Smooth muscle cell (in vitro differentiated cells): ENCODE measurements around the gene C8B. TPM values are rescaled to one million over a fixed set of nuclear protein-coding genes. Genes with fewer than 3 reads are reported as not detected.

Source experiments
- DNase-seq: peaks from one replicate; lab custom pipeline; 2025; ENCODE audit not compliant: unreplicated experiment; lab: John Stamatoyannopoulos, UW
- H2AFZ ChIP-seq: fragments of 200-600 bp; sonication (generic); 2 replicates; pipeline ENCODE4 v1.6.0; 2016; ENCODE audit warnings: antibody characterized with exemption, low read depth, mild to moderate bottlenecking
- H3F3A ChIP-seq: fragments of 200-600 bp; sonication (generic); 2 replicates; pipeline ENCODE4 v1.6.0; 2017; ENCODE audit warnings: antibody characterized with exemption, low read depth
- H3K27ac ChIP-seq: fragments of 200-600 bp; sonication (generic); 2 replicates; pipeline ENCODE4 v1.5.1; 2016; ENCODE audit warnings: low read depth, mild to moderate bottlenecking
- H3K27me3 ChIP-seq: fragments of 200-600 bp; sonication (generic); 2 replicates; pipeline ENCODE4 v1.6.1; 2016; ENCODE audit warnings: low read depth, mild to moderate bottlenecking
- H3K36me3 ChIP-seq: fragments of 200-600 bp; sonication (generic); 2 replicates; pipeline ENCODE4 v1.5.1; 2016; ENCODE audit warnings: low read depth
- H3K4me1 ChIP-seq: fragments of 200-600 bp; sonication (generic); 2 replicates; pipeline ENCODE4 v1.5.1; 2016; ENCODE audit warnings: low read depth
- H3K4me2 ChIP-seq: fragments of 200-600 bp; sonication (generic); 2 replicates; pipeline ENCODE4 v1.6.0; 2016; ENCODE audit warnings: mild to moderate bottlenecking
- H3K4me3 ChIP-seq: fragments of 200-600 bp; sonication (generic); 2 replicates; pipeline ENCODE4 v1.5.1; 2016; ENCODE audit warnings: mild to moderate bottlenecking
- H3K79me2 ChIP-seq: fragments of 200-600 bp; sonication (generic); 2 replicates; pipeline ENCODE4 v1.6.0; 2016; ENCODE audit warnings: low read depth, mild to moderate bottlenecking
- H3K9ac ChIP-seq: fragments of 200-600 bp; sonication (generic); 2 replicates; pipeline ENCODE4 v1.6.0; 2016; ENCODE audit warnings: low read depth
- H3K9me3 ChIP-seq: fragments of 200-600 bp; sonication (generic); replicated peaks from 2 replicates; pipeline ENCODE4 v1.5.1; 2016; ENCODE audit warnings: low read depth
- H4K20me1 ChIP-seq: fragments of 200-600 bp; sonication (generic); 2 replicates; pipeline ENCODE4 v1.6.0; 2016; ENCODE audit warnings: low read depth
- CTCF ChIP-seq: fragments of 200-600 bp; sonication (generic); IDR thresholded peaks from 2 replicates; pipeline ENCODE4 v1.5.1; 2017; ENCODE audit warnings: borderline replicate concordance, mild to moderate bottlenecking, antibody characterized with exemption; ENCODE audit not compliant: insufficient read depth, poor library complexity, severe bottlenecking
- WGBS: methylation state at CpG from one replicate; pipeline ENCODE4 v1.1.7; 2016; ENCODE audit warnings: low lambda C conversion rate; 5-methylcytosine and 5-hydroxymethylcytosine counted together
- polyA plus RNA-seq: library from polyadenylated mRNA; unstranded; fragments of >200 nt; fragmentation: Nextera tagmentation; extraction: Ambion mirVana; gene quantifications from 2 replicates; pipeline ENCODE4 v1.2.1, GENCODE V29; 2016
- total RNA-seq: library from RNA; depleted of rRNA; stranded (reverse); fragments of >200 nt; gene quantifications from 2 replicates; pipeline ENCODE4 v1.2.3, GENCODE V29; 2014

Gene C8B
- total and polyA plus RNA-seq, 2 experiments from 2014 or later, result 0.09 TPM; not detected in 1

DNA sequence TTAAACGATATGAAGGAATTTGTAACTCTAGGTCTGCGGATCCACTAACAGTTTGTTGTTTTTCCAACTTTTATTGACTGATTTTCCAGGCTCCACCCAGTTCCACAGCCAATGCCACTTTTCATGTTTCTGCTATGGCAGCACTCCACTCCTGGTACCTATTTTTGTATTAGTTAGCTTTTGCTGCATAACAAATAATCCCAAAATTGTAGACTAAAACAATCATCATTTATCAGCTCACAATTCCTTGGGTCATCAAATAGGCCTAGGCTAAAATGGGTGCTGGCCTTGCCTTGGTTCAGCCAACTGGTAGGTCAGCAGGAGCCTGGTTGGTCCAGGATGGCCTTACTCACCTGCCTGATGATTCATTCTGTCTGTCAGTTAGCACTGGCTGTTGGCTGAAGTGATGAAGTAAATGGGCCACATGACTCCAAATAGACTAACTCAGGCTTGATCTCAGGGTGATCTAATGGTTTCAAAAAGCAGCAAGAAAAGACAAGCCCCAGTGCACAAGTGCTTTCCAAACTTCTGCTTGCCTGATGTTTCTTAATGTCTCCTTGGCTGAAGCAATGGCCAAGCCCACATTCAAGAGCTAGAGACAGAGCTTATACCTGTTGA, 3.2 kb upstream of the C8B start:
- no peak for TF ChIP-seq CTCF
- no peak overlapping the region for H3K4me2 ChIP-seq
- H3K9ac ChIP-seq, result no peak overlapping the region
- no peaks in the 10 kb centered on the region for H3K27me3 ChIP-seq
- WGBS, result 96% methylated on average over 2 of the region's 2 CpGs
- no peaks in the 10 kb centered on the region for H3K36me3 ChIP-seq
- H3K9me3 ChIP-seq, result no peaks in the 10 kb centered on the region
- H3K4me1 ChIP-seq, result no peaks in the 10 kb centered on the region
- no peak overlapping the region for H3K27ac ChIP-seq
- H4K20me1 ChIP-seq, result no peaks in the 10 kb centered on the region
- H3K79me2 ChIP-seq, result no peaks in the 10 kb centered on the region
- H3K4me3 ChIP-seq, result no peak overlapping the region
- H2AFZ ChIP-seq, result no peak overlapping the region
- H3F3A ChIP-seq, result no peaks in the 10 kb centered on the region
- DNase-seq, result no peak

- H2AFZ ChIP-seq, result no peak overlapping the region
- no peak for DNase-seq
These were observed 2.4 kb upstream of the C8B start for GRCh38 chr1:56967900-56968832.

GRCh38 chr1:56967355-56967754, 1.5 kb upstream of the C8B start:
- Histone ChIP-seq H3K4me3 (no peak overlapping the region), H2AFZ (no peak overlapping the region), H3F3A (no peaks in the 10 kb centered on the region), H3K4me2 (no peak overlapping the region), H3K36me3 (no peaks in the 10 kb centered on the region), H4K20me1 (no peaks in the 10 kb centered on the region), H3K27ac (no peak overlapping the region), H3K27me3 (no peaks in the 10 kb centered on the region), H3K79me2 (no peaks in the 10 kb centered on the region), H3K9ac (no peak overlapping the region), H3K9me3 (no peaks in the 10 kb centered on the region), H3K4me1 (no peaks in the 10 kb centered on the region)
- 89% methylated on average over 3 of the region's 3 CpGs for WGBS
- no peak for DNase-seq
- no peak for TF ChIP-seq CTCF

More at GRCh38 chr1:56967900-56968832, 2.4 kb upstream of the C8B start:
- Histone ChIP-seq H3K4me1 (no peaks in the 10 kb centered on the region), H3F3A (no peaks in the 10 kb centered on the region), H3K79me2 (no peaks in the 10 kb centered on the region), H3K36me3 (no peaks in the 10 kb centered on the region), H3K27ac (no peak overlapping the region), H3K9ac (no peak overlapping the region), H4K20me1 (no peaks in the 10 kb centered on the region), H3K4me2 (no peak overlapping the region), H3K4me3 (no peak overlapping the region), H3K9me3 (no peaks in the 10 kb centered on the region), H3K27me3 (no peaks in the 10 kb centered on the region)
- 47% methylated on average over 15 of the region's 15 CpGs for WGBS
- peak; percentile 71 for TF ChIP-seq CTCF
